ENCODE measurements around the gene APEH.

APEH gene

DNA sequence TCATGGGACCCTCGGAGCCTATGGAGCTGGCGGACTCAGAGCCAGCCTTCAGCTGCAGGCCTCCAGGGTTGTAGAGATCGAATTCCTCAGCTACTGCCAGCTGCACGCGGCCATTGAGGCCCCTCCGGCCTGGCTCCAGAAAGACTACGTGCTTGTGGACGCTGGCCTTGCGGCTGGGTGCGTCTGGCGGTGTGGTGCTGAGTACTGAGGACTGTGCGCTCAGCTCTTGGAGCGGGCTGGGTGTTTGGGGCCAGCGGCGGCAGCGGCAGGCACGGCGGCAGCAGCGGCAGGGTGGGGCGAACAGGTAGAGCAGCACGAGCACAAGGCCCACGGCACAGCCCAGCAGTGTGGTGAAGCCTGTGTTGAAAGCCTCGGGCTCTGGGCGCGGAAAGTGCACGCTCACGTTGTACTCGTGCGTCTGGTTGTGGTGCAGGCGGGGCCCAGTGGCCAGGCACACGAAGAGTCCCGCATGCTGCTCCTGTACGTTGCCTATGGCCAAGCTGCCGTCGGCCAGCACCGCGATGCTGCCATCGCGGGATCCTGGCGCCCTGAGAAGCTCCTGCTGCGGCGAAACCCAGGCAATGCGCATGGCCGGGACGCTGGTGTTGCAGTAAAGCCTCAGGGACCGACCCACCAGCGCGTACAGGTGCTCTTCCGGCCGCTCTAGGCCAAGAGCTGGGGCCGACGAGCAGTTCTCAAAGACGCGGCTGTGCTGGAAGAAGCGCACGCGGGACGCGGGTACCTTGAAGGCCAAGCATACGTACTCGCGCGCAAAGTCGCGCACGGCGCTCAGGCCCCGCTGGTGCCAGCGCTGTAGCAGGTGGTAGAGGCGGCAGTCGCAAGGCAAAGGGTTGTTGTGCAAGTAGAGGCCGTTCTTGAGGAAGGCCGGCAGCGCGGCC is 44.1 kb downstream of the APEH start:
- WGBS (ENCODE audit: insufficient coverage, insufficient read length): no CpG with 5 or more reads among the region's 75 CpGs
- Histone ChIP-seq H3K27me3 (ENCODE audit: control insufficient read depth, insufficient read depth, low read length) (no peaks in the 10 kb centered on the region), H3K4me3 (ENCODE audit: low read length) (peak overlapping the region; percentile 29; the same call in 1 of the 2 replicates), H3K27ac (ENCODE audit: low read length) (no peak overlapping the region), H3K4me1 (ENCODE audit: control insufficient read depth, insufficient read depth, low read length) (peaks cover 9% of the 10 kb centered on the region), H3K36me3 (ENCODE audit: control insufficient read depth, insufficient read depth, low read length) (peaks cover 25% of the 10 kb centered on the region), H3K9me3 (ENCODE audit: control insufficient read depth, insufficient read depth, low read length) (no peaks in the 10 kb centered on the region)
- DNase-seq (ENCODE audit: low read depth, low spot score): no peak

GRCh38 chr3:49718858-49719213 is 44.7 kb downstream of the APEH start:
- DNase-seq (ENCODE audit: low read depth, low spot score): no peak
- Histone ChIP-seq H3K27ac (ENCODE audit: low read length) (no peak overlapping the region), H3K4me3 (ENCODE audit: low read length) (peak overlapping the region; percentile 29; the same call in 1 of the 2 replicates), H3K9me3 (ENCODE audit: control insufficient read depth, insufficient read depth, low read length) (no peaks in the 10 kb centered on the region), H3K36me3 (ENCODE audit: control insufficient read depth, insufficient read depth, low read length) (peaks cover 25% of the 10 kb centered on the region), H3K4me1 (ENCODE audit: control insufficient read depth, insufficient read depth, low read length) (peaks cover 9% of the 10 kb centered on the region), H3K27me3 (ENCODE audit: control insufficient read depth, insufficient read depth, low read length) (no peaks in the 10 kb centered on the region)
- no CpG with 5 or more reads among the region's 33 CpGs for WGBS (ENCODE audit: insufficient coverage, insufficient read length)

DNA sequence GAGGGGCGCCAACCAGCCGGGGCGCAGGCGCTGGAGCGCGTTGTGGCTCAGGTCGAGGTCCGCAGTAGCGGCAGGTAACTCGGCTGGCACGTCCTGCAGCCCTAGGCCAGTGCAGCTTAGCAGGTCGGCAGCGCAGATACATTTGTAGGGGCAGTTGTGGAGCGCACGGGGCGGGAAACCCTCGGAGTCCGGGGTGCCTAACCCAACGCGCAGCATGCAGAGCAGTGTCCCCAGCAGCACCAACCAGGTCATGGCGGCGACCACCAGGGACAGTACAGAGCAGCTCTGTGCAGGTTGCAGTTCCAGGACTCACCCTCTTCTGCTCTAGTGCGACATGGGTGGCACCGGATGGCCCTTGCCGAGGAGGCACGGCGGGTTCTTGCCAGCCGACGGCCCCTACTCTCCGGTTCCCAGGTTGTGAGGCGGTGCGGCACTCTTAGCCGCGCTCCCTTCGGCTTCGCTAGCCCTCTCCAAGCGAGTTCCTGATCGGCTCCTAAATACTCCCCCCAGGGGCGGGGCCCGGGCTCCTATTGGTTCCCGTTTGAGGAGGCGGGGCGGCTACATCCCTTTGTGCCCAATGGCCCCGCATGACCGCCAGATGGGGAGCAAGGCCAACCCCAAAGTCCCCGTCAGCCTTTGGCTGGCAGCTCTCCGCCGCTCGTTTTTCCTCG is 45.2 kb downstream of the APEH start, which contains the start of gene AMIGO3:
AMIGO3 (minus strand) TSS at position 471 of the 671 bp plus-strand sequence; CDS start at position 252, 219 bp downstream.
- Histone ChIP-seq H3K36me3 (ENCODE audit: control insufficient read depth, insufficient read depth, low read length) (peaks cover 25% of the 10 kb centered on the region), H3K27me3 (ENCODE audit: control insufficient read depth, insufficient read depth, low read length) (no peaks in the 10 kb centered on the region), H3K27ac (ENCODE audit: low read length) (no peak within 1 kb of the TSS), H3K4me1 (ENCODE audit: control insufficient read depth, insufficient read depth, low read length) (peaks cover 9% of the 10 kb centered on the region), H3K9me3 (ENCODE audit: control insufficient read depth, insufficient read depth, low read length) (no peaks in the 10 kb centered on the region), H3K4me3 (ENCODE audit: low read length) (peak within 1 kb of the TSS; percentile 29; the same call in 1 of the 2 replicates)
- WGBS (ENCODE audit: insufficient coverage, insufficient read length): no CpG with 5 or more reads among the region's 50 CpGs
- DNase-seq (ENCODE audit: low read depth, low spot score): peak; percentile 80

- H3K4me1 ChIP-seq (ENCODE audit: control insufficient read depth, insufficient read depth, low read length): peaks cover 9% of the 10 kb centered on the region
- H3K36me3 ChIP-seq (ENCODE audit: control insufficient read depth, insufficient read depth, low read length): peaks cover 20% of the 10 kb centered on the region
- WGBS (ENCODE audit: insufficient coverage, insufficient read length): no CpG with 5 or more reads among the region's 4 CpGs
- H3K27ac ChIP-seq (ENCODE audit: low read length): no peak overlapping the region
- no peaks in the 10 kb centered on the region for H3K9me3 ChIP-seq (ENCODE audit: control insufficient read depth, insufficient read depth, low read length)
- no peak overlapping the region for H3K4me3 ChIP-seq (ENCODE audit: low read length)
- no peaks in the 10 kb centered on the region for H3K27me3 ChIP-seq (ENCODE audit: control insufficient read depth, insufficient read depth, low read length)
- DNase-seq (ENCODE audit: low read depth, low spot score): no peak
Measured at GRCh38 chr3:49720855-49721595, 46.9 kb downstream of the APEH start.

DNA sequence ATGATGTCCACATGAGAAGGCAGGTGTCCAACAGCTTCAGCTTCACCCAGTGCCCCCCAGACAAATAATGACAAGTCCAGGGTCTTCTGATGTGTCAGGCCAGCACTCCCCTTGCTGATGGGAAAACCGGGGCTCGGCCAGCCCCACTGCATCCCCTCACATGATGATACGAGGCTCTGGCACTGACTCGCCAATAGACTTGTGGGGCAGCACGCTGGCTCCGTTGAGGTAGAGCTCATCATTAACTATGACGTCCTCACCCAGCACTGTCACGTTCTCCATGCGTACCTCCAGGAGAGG is 47.4 kb downstream of the APEH start:
- DNase-seq (ENCODE audit: low read depth, low spot score): no peak
- Histone ChIP-seq H3K27me3 (ENCODE audit: control insufficient read depth, insufficient read depth, low read length) (no peaks in the 10 kb centered on the region), H3K36me3 (ENCODE audit: control insufficient read depth, insufficient read depth, low read length) (peaks cover 20% of the 10 kb centered on the region), H3K27ac (ENCODE audit: low read length) (no peak overlapping the region), H3K4me1 (ENCODE audit: control insufficient read depth, insufficient read depth, low read length) (peaks cover 9% of the 10 kb centered on the region), H3K4me3 (ENCODE audit: low read length) (no peak overlapping the region), H3K9me3 (ENCODE audit: control insufficient read depth, insufficient read depth, low read length) (no peaks in the 10 kb centered on the region)
- WGBS (ENCODE audit: insufficient coverage, insufficient read length): no CpG with 5 or more reads among the region's 9 CpGs

DNA sequence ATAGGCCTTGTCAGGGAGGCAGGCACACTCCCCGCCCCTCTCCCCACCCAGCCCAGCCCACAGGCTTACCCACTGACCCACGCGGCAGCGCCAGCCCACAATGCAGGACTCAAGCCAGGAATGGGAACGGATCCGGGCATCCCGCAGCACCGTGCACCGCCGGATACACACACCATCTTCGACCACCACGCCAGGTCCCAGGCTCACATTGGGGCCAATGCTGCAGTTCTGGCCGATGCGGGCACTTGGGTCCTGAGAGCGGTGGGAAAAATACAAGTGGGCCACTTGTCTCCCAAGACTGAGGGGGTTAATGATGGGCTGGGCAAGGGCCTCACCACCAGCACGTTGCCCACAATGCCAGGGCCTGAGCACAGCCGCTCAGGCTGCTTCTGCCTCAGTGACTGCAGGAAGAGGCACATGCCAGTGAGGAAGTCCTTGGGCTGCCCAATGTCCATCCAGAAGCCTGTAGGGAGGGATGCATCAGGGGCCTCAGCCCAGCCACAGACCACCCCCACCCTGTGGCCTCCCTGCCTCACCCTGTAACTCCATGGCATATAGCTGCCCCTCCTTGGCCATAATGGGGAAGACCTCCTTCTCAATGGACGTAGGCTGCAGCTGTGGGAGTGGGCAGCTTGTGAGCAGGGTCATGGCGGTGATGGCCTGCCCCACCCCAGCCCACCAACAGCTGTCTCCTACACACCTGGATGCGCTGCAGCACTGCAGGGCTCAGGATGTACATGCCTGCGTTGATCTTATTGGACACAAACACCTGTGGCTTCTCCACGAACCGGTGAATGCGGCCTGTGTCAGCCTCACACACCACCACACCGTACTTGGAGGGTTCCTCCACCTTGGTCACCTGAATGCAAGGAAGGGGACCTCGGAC is 48.0 kb downstream of the APEH start:
- H3K27ac ChIP-seq (ENCODE audit: low read length): no peak overlapping the region
- H3K4me3 ChIP-seq (ENCODE audit: low read length): no peak overlapping the region
- no peaks in the 10 kb centered on the region for H3K9me3 ChIP-seq (ENCODE audit: control insufficient read depth, insufficient read depth, low read length)
- DNase-seq (ENCODE audit: low read depth, low spot score): no peak
- H3K4me1 ChIP-seq (ENCODE audit: control insufficient read depth, insufficient read depth, low read length): peaks cover 9% of the 10 kb centered on the region
- no peaks in the 10 kb centered on the region for H3K27me3 ChIP-seq (ENCODE audit: control insufficient read depth, insufficient read depth, low read length)
- H3K36me3 ChIP-seq (ENCODE audit: control insufficient read depth, insufficient read depth, low read length): peaks cover 23% of the 10 kb centered on the region
- WGBS (ENCODE audit: insufficient coverage, insufficient read length): no CpG with 5 or more reads among the region's 26 CpGs

- H3K27ac ChIP-seq (ENCODE audit: low read length): no peak overlapping the region
- H3K36me3 ChIP-seq (ENCODE audit: control insufficient read depth, insufficient read depth, low read length): peaks cover 27% of the 10 kb centered on the region
- H3K27me3 ChIP-seq (ENCODE audit: control insufficient read depth, insufficient read depth, low read length): no peaks in the 10 kb centered on the region
- H3K9me3 ChIP-seq (ENCODE audit: control insufficient read depth, insufficient read depth, low read length): no peaks in the 10 kb centered on the region
- no peak for DNase-seq (ENCODE audit: low read depth, low spot score)
- peaks cover 9% of the 10 kb centered on the region for H3K4me1 ChIP-seq (ENCODE audit: control insufficient read depth, insufficient read depth, low read length)
- WGBS (ENCODE audit: insufficient coverage, insufficient read length): no CpG with 5 or more reads among the region's 8 CpGs
- peak overlapping the region; percentile 81; the same call in 1 of the 2 replicates for H3K4me3 ChIP-seq (ENCODE audit: low read length)
Measured at GRCh38 chr3:49722896-49723295, 48.7 kb downstream of the APEH start.

DNA sequence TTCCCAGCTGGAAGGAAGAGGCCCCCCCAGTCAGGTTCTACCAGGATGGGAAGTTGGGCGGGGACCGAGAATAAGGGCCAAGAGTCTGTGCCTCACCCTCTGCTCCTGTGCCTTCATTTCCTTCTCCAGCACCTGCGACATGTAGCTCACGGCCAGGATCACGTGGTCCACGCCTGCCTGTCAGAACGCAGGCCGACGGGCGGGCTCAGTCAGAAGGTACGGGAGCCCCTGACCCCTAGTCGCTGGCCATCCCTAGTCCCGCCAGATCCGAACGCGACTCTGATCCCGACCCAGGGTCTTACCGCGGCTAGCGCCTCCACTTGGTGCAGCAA is 49.1 kb downstream of the APEH start:
- Histone ChIP-seq H3K4me1 (ENCODE audit: control insufficient read depth, insufficient read depth, low read length) (peaks cover 7% of the 10 kb centered on the region), H3K9me3 (ENCODE audit: control insufficient read depth, insufficient read depth, low read length) (no peaks in the 10 kb centered on the region), H3K36me3 (ENCODE audit: control insufficient read depth, insufficient read depth, low read length) (peaks cover 27% of the 10 kb centered on the region), H3K27ac (ENCODE audit: low read length) (no peak overlapping the region), H3K27me3 (ENCODE audit: control insufficient read depth, insufficient read depth, low read length) (no peaks in the 10 kb centered on the region), H3K4me3 (ENCODE audit: low read length) (peak overlapping the region; percentile 81)
- no peak for DNase-seq (ENCODE audit: low read depth, low spot score)
- WGBS (ENCODE audit: insufficient coverage, insufficient read length): no CpG with 5 or more reads among the region's 20 CpGs

- peak; percentile 85 for DNase-seq (ENCODE audit: low read depth, low spot score)
- Histone ChIP-seq H3K36me3 (ENCODE audit: control insufficient read depth, insufficient read depth, low read length) (peaks cover 27% of the 10 kb centered on the region), H3K27ac (ENCODE audit: low read length) (no peak within 1 kb of the TSS), H3K4me1 (ENCODE audit: control insufficient read depth, insufficient read depth, low read length) (0 out of 2 replicates have a peak, but pooled peaks cover 3% of the 10 kb centered on the region), H3K4me3 (ENCODE audit: low read length) (peak within 1 kb of the TSS; percentile 81), H3K9me3 (ENCODE audit: control insufficient read depth, insufficient read depth, low read length) (no peaks in the 10 kb centered on the region), H3K27me3 (ENCODE audit: control insufficient read depth, insufficient read depth, low read length) (no peaks in the 10 kb centered on the region)
- WGBS (ENCODE audit: insufficient coverage, insufficient read length): no CpG with 5 or more reads among the region's 102 CpGs
Measured at GRCh38 chr3:49723628-49724551, 49.7 kb downstream of the APEH start, which contains the start of gene GMPPB. Gene GMPPB, minus strand, starts transcription at chr3:49723951. Its CDS starts 225 bp downstream, at chr3:49723726.

Measured in iPS DF 6.9 (cell line).